ENCODE measurements around the gene DTNB. TPM values are rescaled to one million over a fixed set of nuclear protein-coding genes. Genes with fewer than 3 reads are reported as not detected.
A peak's percentile ranks its signal among the peaks of the same experiment; 100 is the strongest.

DTNB gene
- total and polyA plus RNA-seq, 10 of the 15 experiments (the other 5 are each of a cell fraction or from before 2014, with no cell fraction given), result 4.5 to 30.6 (median 11.9) TPM

DNA sequence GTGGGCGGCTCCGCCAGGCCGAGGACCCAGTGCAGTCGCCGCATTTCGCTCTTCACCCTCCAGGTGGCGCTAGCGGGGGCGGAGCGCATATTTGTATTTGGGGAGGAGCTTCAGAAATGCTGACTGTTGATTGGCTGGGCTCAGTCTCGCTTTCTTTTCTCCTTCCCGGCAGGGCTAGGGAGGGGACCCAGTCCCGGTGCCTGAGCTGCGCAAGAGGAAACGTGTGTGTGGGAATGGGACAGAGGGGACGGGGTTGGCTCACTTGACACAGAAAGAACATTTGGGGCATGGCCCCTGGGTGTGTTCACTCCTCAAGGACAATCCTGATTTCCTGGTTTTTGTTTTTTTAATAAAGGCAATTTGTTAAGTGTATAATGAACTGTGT, 311.3 kb downstream of the DTNB start (continued):
- TF ChIP-seq, protein P1, sequence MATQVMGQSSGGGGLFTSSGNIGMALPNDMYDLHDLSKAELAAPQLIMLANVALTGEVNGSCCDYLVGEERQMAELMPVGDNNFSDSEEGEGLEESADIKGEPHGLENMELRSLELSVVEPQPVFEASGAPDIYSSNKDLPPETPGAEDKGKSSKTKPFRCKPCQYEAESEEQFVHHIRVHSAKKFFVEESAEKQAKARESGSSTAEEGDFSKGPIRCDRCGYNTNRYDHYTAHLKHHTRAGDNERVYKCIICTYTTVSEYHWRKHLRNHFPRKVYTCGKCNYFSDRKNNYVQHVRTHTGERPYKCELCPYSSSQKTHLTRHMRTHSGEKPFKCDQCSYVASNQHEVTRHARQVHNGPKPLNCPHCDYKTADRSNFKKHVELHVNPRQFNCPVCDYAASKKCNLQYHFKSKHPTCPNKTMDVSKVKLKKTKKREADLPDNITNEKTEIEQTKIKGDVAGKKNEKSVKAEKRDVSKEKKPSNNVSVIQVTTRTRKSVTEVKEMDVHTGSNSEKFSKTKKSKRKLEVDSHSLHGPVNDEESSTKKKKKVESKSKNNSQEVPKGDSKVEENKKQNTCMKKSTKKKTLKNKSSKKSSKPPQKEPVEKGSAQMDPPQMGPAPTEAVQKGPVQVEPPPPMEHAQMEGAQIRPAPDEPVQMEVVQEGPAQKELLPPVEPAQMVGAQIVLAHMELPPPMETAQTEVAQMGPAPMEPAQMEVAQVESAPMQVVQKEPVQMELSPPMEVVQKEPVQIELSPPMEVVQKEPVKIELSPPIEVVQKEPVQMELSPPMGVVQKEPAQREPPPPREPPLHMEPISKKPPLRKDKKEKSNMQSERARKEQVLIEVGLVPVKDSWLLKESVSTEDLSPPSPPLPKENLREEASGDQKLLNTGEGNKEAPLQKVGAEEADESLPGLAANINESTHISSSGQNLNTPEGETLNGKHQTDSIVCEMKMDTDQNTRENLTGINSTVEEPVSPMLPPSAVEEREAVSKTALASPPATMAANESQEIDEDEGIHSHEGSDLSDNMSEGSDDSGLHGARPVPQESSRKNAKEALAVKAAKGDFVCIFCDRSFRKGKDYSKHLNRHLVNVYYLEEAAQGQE (IDR thresholded peaks at IDR 0.05; ENCODE audit: low read depth, low read length), result no peak
- peak; percentile 89 for TF ChIP-seq PML (IDR thresholded peaks at IDR 0.05; ENCODE audit: low read length)
- TF ChIP-seq BACH1 (IDR thresholded peaks at IDR 0.05; ENCODE audit: borderline replicate concordance), result no peak; the same call in 1 of the 2 replicates
- TF ChIP-seq NR2F1 (conservative IDR thresholded peaks at IDR 0.05), result no peak
- TF ChIP-seq, protein P2, sequence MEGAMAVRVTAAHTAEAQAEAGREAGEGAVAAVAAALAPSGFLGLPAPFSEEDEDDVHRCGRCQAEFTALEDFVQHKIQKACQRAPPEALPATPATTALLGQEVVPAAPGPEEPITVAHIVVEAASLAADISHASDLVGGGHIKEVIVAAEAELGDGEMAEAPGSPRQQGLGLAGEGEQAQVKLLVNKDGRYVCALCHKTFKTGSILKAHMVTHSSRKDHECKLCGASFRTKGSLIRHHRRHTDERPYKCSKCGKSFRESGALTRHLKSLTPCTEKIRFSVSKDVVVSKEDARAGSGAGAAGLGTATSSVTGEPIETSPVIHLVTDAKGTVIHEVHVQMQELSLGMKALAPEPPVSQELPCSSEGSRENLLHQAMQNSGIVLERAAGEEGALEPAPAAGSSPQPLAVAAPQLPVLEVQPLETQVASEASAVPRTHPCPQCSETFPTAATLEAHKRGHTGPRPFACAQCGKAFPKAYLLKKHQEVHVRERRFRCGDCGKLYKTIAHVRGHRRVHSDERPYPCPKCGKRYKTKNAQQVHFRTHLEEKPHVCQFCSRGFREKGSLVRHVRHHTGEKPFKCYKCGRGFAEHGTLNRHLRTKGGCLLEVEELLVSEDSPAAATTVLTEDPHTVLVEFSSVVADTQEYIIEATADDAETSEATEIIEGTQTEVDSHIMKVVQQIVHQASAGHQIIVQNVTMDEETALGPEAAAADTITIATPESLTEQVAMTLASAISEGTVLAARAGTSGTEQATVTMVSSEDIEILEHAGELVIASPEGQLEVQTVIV (IDR thresholded peaks at IDR 0.05; ENCODE audit: borderline replicate concordance, partially characterized antibody), result no peak
- peak; percentile 38; the same call in 1 of the 2 replicates for TF ChIP-seq NRF1 (conservative IDR thresholded peaks at IDR 0.05; ENCODE audit: low read depth, low read length)
- TF ChIP-seq NFXL1 (IDR thresholded peaks at IDR 0.05; ENCODE audit: borderline replicate concordance), result no peak
- TF ChIP-seq TAF1 (IDR thresholded peaks at IDR 0.05; ENCODE audit: borderline replicate concordance, low read depth, low read length), result peak; percentile 90
- TF ChIP-seq, protein P3, sequence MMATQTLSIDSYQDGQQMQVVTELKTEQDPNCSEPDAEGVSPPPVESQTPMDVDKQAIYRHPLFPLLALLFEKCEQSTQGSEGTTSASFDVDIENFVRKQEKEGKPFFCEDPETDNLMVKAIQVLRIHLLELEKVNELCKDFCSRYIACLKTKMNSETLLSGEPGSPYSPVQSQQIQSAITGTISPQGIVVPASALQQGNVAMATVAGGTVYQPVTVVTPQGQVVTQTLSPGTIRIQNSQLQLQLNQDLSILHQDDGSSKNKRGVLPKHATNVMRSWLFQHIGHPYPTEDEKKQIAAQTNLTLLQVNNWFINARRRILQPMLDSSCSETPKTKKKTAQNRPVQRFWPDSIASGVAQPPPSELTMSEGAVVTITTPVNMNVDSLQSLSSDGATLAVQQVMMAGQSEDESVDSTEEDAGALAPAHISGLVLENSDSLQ (IDR thresholded peaks at IDR 0.05), result peak; percentile 65; the same call in 1 of the 2 replicates
- no peak for TF ChIP-seq NR2C2 (IDR thresholded peaks at IDR 0.05; ENCODE audit: borderline replicate concordance, control insufficient read depth, insufficient read length, low read depth)
- no peak for TF ChIP-seq RCOR1 (conservative IDR thresholded peaks at IDR 0.05; ENCODE audit: low read depth, low read length)
- TF ChIP-seq SMAD5 (IDR thresholded peaks at IDR 0.05; ENCODE audit: low read depth), result peak; percentile 85
- no peak for TF ChIP-seq WRNIP1 (IDR thresholded peaks at IDR 0.05; ENCODE audit: borderline replicate concordance, low read depth, low read length)
- TF ChIP-seq, protein P4, sequence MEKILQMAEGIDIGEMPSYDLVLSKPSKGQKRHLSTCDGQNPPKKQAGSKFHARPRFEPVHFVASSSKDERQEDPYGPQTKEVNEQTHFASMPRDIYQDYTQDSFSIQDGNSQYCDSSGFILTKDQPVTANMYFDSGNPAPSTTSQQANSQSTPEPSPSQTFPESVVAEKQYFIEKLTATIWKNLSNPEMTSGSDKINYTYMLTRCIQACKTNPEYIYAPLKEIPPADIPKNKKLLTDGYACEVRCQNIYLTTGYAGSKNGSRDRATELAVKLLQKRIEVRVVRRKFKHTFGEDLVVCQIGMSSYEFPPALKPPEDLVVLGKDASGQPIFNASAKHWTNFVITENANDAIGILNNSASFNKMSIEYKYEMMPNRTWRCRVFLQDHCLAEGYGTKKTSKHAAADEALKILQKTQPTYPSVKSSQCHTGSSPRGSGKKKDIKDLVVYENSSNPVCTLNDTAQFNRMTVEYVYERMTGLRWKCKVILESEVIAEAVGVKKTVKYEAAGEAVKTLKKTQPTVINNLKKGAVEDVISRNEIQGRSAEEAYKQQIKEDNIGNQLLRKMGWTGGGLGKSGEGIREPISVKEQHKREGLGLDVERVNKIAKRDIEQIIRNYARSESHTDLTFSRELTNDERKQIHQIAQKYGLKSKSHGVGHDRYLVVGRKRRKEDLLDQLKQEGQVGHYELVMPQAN (conservative IDR thresholded peaks at IDR 0.05), result no peak
- TF ChIP-seq CREB1 (IDR thresholded peaks at IDR 0.05; ENCODE audit: low read depth), result peak; percentile 79; the same call in 1 of the 2 replicates
- TF ChIP-seq ZNF217 (IDR thresholded peaks at IDR 0.05), result no peak
- TF ChIP-seq HCFC1 (IDR thresholded peaks at IDR 0.05; ENCODE audit: low read length), result no peak
- no peak for TF ChIP-seq DPF2 (IDR thresholded peaks at IDR 0.05)
- peak; percentile 46; the same call in 1 of the 2 replicates for TF ChIP-seq TCF3 (IDR thresholded peaks at IDR 0.05; ENCODE audit: borderline replicate concordance, insufficient read depth, low read depth, low read length)
- TF ChIP-seq RUNX3 (IDR thresholded peaks at IDR 0.05; ENCODE audit: low read length), result peak; percentile 55
- TF ChIP-seq CBFB (IDR thresholded peaks at IDR 0.05; ENCODE audit: low read depth), result 0 out of 2 replicates have a peak, but pooled peaks have one; percentile 48
- no peak for TF ChIP-seq GABPA (IDR thresholded peaks at IDR 0.05; ENCODE audit: low read depth)
- TF ChIP-seq BMI1 (IDR thresholded peaks at IDR 0.05; ENCODE audit: borderline replicate concordance), result no peak
- 0 out of 2 replicates have a peak, but pooled peaks have one; percentile 35 for TF ChIP-seq TBL1XR1 (IDR thresholded peaks at IDR 0.05; ENCODE audit: low read depth, low read length)
- TF ChIP-seq RB1 (IDR thresholded peaks at IDR 0.05; ENCODE audit: borderline replicate concordance), result no peak

Measured in GM12878 (cell line).